A549 (cell line): Measurements from ENCODE around the gene ATXN7. TPM values are rescaled to one million over a fixed set of nuclear protein-coding genes. Genes with fewer than 3 reads are reported as not detected.

Experiments
- ATAC-seq, 2 experiments: fragments of 200-7000 bp in 1 of 2; fragments of >200 bp in 1 of 2; cut with Nextera tagmentation in 1 of 2; cut with Tn5 transposase in 1 of 2; 3 replicates each; pipeline versions ENCODE4 v1.8.0 to v1.9.1; 2018 to 2020; ENCODE audit warnings: mild to moderate bottlenecking in 1 of 2, moderate library complexity in 1 of 2
- CTCF ChIA-PET: fragments of 300-600 bp; sonication (Branson Sonifier 250); formaldehyde crosslinking; extraction: SDS; loops from one replicate; lab custom pipeline; 2021; ENCODE audit warnings: antibody characterized with exemption, inconsistent platforms; lab: Yijun Ruan, JAX
- POLR2A ChIA-PET: fragments of 350-600 bp; formaldehyde crosslinking; extraction: SDS; loops from one replicate; lab custom pipeline; 2021; ENCODE audit warnings: antibody characterized with exemption, inconsistent platforms; lab: Yijun Ruan, JAX
- DNase-seq, 2 experiments: peaks; one replicate each; pipeline versions ENCODE4 v3.0.0 to v3.0.0-alpha.2; 2011 to 2016; ENCODE audit warnings: low read depth in 1 of 2, low spot score in 1 of 2
- FAIRE-seq: peaks from 2 replicates; lab custom pipeline; 2011; peaks lifted over from hg19 to GRCh38; lab: Jason Lieb, UNC
- H3K27ac ChIP-seq, 2 experiments: fragments of >200 bp; sonication (Bioruptor Twin); formaldehyde crosslinking; 3 replicates each; pipeline ENCODE4 v1.5.1; 2016 to 2017
- H3K4me1 ChIP-seq: fragments of >200 bp; sonication (Bioruptor Twin); formaldehyde crosslinking; 3 replicates; pipeline ENCODE4 v1.6.1; 2016
- H3K4me2 ChIP-seq: fragments of >200 bp; sonication (Bioruptor Twin); formaldehyde crosslinking; 3 replicates; pipeline ENCODE4 v1.6.1; 2016
- H3K4me3 ChIP-seq: fragments of >200 bp; sonication (Bioruptor Twin); formaldehyde crosslinking; 3 replicates; pipeline ENCODE4 v1.5.1; 2016
- H3K9me3 ChIP-seq: fragments of >200 bp; sonication (Bioruptor Twin); formaldehyde crosslinking; 3 replicates; pipeline ENCODE4 v1.6.1; 2016
- CBX2 ChIP-seq: fragments of 200-600 bp; sonication (generic); IDR thresholded peaks from 2 replicates; pipeline ENCODE4 v1.6.1; 2016; ENCODE audit warnings: low read depth, mild to moderate bottlenecking, borderline replicate concordance
- CBX8 ChIP-seq: fragments of 200-600 bp; sonication (generic); IDR thresholded peaks from 2 replicates; pipeline ENCODE4 v1.6.1; 2016
- CEBPB ChIP-seq, 2 experiments: fragments of >200 bp in 1 of 2; sonication (Bioruptor Twin) in 1 of 2; formaldehyde crosslinking in 1 of 2; IDR thresholded peaks; 2 replicates each; pipeline ENCODE4 v1.6.1; 2012 to 2016
- CHD2 ChIP-seq: fragments of 150-350 bp; IDR thresholded peaks from 2 replicates; pipeline ENCODE4 v1.6.1; 2014; ENCODE audit warnings: low read length; ENCODE audit not compliant: partially characterized antibody
- CTCF ChIP-seq: fragments of >200 bp; sonication (Bioruptor Twin); formaldehyde crosslinking; IDR thresholded peaks from 3 replicates; pipeline ENCODE4 v1.5.1; 2016
- E2F6 ChIP-seq: IDR thresholded peaks from 2 replicates; pipeline ENCODE4 v1.6.1; 2012; ENCODE audit warnings: low read depth, borderline replicate concordance
- EHMT2 ChIP-seq: fragments of 200-600 bp; sonication (generic); IDR thresholded peaks from 2 replicates; pipeline ENCODE4 v1.6.1; 2016; ENCODE audit warnings: antibody characterized with exemption, low read depth, mild to moderate bottlenecking, moderate library complexity
- FOSB ChIP-seq: fragments of 250-450 bp; sonication (Bioruptor Pico); IDR thresholded peaks from 2 replicates; pipeline ENCODE4 v1.5.0; 2020; ENCODE audit warnings: mild to moderate bottlenecking, moderate library complexity
- GATA3 ChIP-seq: IDR thresholded peaks from 2 replicates; pipeline ENCODE4 v1.6.1; 2012; ENCODE audit warnings: borderline replicate concordance
- HDAC2 ChIP-seq: fragments of 200-600 bp; sonication (generic); IDR thresholded peaks from 2 replicates; pipeline ENCODE4 v1.6.1; 2016
- HEYL ChIP-seq: fragments of 250-450 bp; sonication (Bioruptor Pico); IDR thresholded peaks from 2 replicates; pipeline ENCODE4 v1.8.0; 2021; ENCODE audit warnings: mild to moderate bottlenecking, moderate library complexity
- HMGXB4 ChIP-seq: fragments of 250-450 bp; sonication (Bioruptor Pico); IDR thresholded peaks from 2 replicates; pipeline ENCODE4 v1.5.0; 2021; ENCODE audit warnings: mild to moderate bottlenecking, moderate library complexity, borderline replicate concordance
- HOXB5 ChIP-seq: fragments of 250-450 bp; sonication (Bioruptor Pico); IDR thresholded peaks from 2 replicates; pipeline ENCODE4 v1.5.0; 2020; ENCODE audit warnings: mild to moderate bottlenecking, moderate library complexity
- KDM1A ChIP-seq: fragments of 200-600 bp; sonication (generic); IDR thresholded peaks from 2 replicates; pipeline ENCODE4 v1.6.1; 2016; ENCODE audit warnings: low read depth, mild to moderate bottlenecking
- MAX ChIP-seq: IDR thresholded peaks from 2 replicates; pipeline ENCODE4 v1.6.1; 2012
- MAZ ChIP-seq: fragments of 150-350 bp; IDR thresholded peaks from 2 replicates; pipeline ENCODE4 v1.6.1; 2014; ENCODE audit warnings: antibody characterized with exemption, low read depth, low read length, borderline replicate concordance
- NPAS2 ChIP-seq: fragments of 250-450 bp; sonication (Bioruptor Pico); IDR thresholded peaks from 2 replicates; pipeline ENCODE4 v1.8.0; 2022; ENCODE audit warnings: mild to moderate bottlenecking, moderate library complexity, borderline replicate concordance
- PBX3 ChIP-seq: IDR thresholded peaks from 2 replicates; pipeline ENCODE4 v1.6.1; 2012
- PHF8 ChIP-seq: fragments of 200-600 bp; sonication (generic); IDR thresholded peaks from 2 replicates; pipeline ENCODE4 v1.6.1; 2016; ENCODE audit warnings: low read depth, mild to moderate bottlenecking, antibody characterized with exemption, moderate library complexity, borderline replicate concordance
- POLR2AphosphoS2 ChIP-seq: conservative IDR thresholded peaks from 2 replicates; pipeline ENCODE4 v1.6.1; 2012; ENCODE audit warnings: low read length, improper control_type of control experiment, inconsistent platforms
- REST ChIP-seq: fragments of 200-600 bp; sonication (generic); IDR thresholded peaks from 2 replicates; pipeline ENCODE4 v1.6.1; 2016; ENCODE audit warnings: antibody characterized with exemption, mild to moderate bottlenecking, moderate library complexity
- RNF2 ChIP-seq: fragments of 200-600 bp; sonication (generic); IDR thresholded peaks from 2 replicates; pipeline ENCODE4 v1.6.1; 2016; ENCODE audit warnings: low read depth, mild to moderate bottlenecking, antibody characterized with exemption, moderate library complexity, borderline replicate concordance
- USF2 ChIP-seq: fragments of 450-650 bp; IDR thresholded peaks from 2 replicates; pipeline ENCODE4 v1.6.1; 2014; ENCODE audit warnings: antibody characterized with exemption
- ZSCAN20 ChIP-seq: fragments of 250-450 bp; sonication (Bioruptor Pico); IDR thresholded peaks from 2 replicates; pipeline ENCODE4 v1.8.0; 2022; ENCODE audit warnings: mild to moderate bottlenecking, moderate library complexity
- WGBS: methylation state at CpG from one replicate; pipeline ENCODE4 v1.1.6; 2017; ENCODE audit errors: missing lambda C conversion rate; 5-methylcytosine and 5-hydroxymethylcytosine counted together
- polyA plus RNA-seq, 4 experiments: library from polyadenylated mRNA; depleted of rRNA in 3 of 4; stranded (reverse); fragments of >200 nt; fragmentation: RNase III in 1 of 4; extraction: RNeasy Plus Mini Kit Qiagen cat#74134 plus additional on column Dnase treatment in 1 of 4; gene quantifications; 2 replicates in 3 of 4; 3 replicates in 1 of 4; pipeline ENCODE4 v1.2.3, GENCODE V29; 2011 to 2017

ATXN7 gene
- polyA plus RNA-seq, 2 of the 4 experiments (the other 2 are of a cell fraction), result 5.4 to 7.3 TPM

- TF ChIP-seq HOXB5 (no peak), NPAS2 (CRISPR knock-in tag) (no peak)
Observed at GRCh38 chr3:63980019-63980418, 116.4 kb downstream of the ATXN7 start (continued).

- 91% methylated on average over 6 of the region's 8 CpGs for WGBS
- POLR2A ChIA-PET, result no interaction called here
- TF ChIP-seq CHD2 (no peak), KDM1A (no peak), ZSCAN20 (no peak), CBX2 (no peak), PBX3 (no peak), PHF8 (no peak), RNF2 (no peak), HDAC2 (no peak), CBX8 (no peak), POLR2AphosphoS2 (no peak), CEBPB (IDR thresholded peaks at IDR 0.05) (no peak), CTCF (no peak), MAX (no peak), FOSB (no peak), E2F6 (no peak), HMGXB4 (no peak), NPAS2 (CRISPR knock-in tag) (no peak)
Observed at GRCh38 chr3:63980830-63981498, 117.3 kb downstream of the ATXN7 start.

GRCh38 chr3:63981980-63982379 is 118.3 kb downstream of the ATXN7 start:
- FAIRE-seq, result no peak
- ATAC-seq, result no peak
- ChIA-PET CTCF (no interaction called here), POLR2A (no interaction called here)
- Histone ChIP-seq H3K4me1 (no peaks in the 10 kb centered on the region), H3K27ac (no peak overlapping the region), H3K4me2 (no peak overlapping the region), H3K4me3 (no peak overlapping the region), H3K9me3 (no peaks in the 10 kb centered on the region)
- 87% methylated on average over 3 of the region's 4 CpGs for WGBS
- no peak for DNase-seq
- no peak for TF ChIP-seq HDAC2
- no peak for TF ChIP-seq EHMT2
- TF ChIP-seq E2F6, result no peak
- no peak for TF ChIP-seq GATA3
- no peak for TF ChIP-seq REST
- TF ChIP-seq HEYL (CRISPR knock-in tag), result no peak
- no peak for TF ChIP-seq MAZ
- TF ChIP-seq KDM1A, result no peak
- no peak for TF ChIP-seq USF2

More at GRCh38 chr3:63980830-63981498, 117.3 kb downstream of the ATXN7 start:
- Histone ChIP-seq H3K27ac (no peak overlapping the region), H3K4me1 (peaks cover 10% of the 10 kb centered on the region; the same call in 2 of the 3 replicates), H3K9me3 (no peaks in the 10 kb centered on the region), H3K4me2 (no peak overlapping the region), H3K4me3 (no peak overlapping the region)
- DNase-seq (no peak), ATAC-seq (no peak), FAIRE-seq (no peak)
- CTCF ChIA-PET, result interaction anchor here (1.4 to 4.7 kb wide), 2 partner anchors 13 to 19 kb away, joined by 6 to 33 read pairs; no protein-coding TSS in a partner anchor
